ENCODE measurements around the gene KRT2. TPM values are rescaled to one million over a fixed set of nuclear protein-coding genes. Genes with fewer than 3 reads are reported as not detected.

The KRT2 gene
- polyA plus RNA-seq, 1 experiment, result not detected

- TF ChIP-seq CTCF (IDR thresholded peaks at IDR 0.05; ENCODE audit: low read depth, low read length), result 0 out of 2 replicates have a peak, but pooled peaks have one; percentile 18
- H3K9me3 ChIP-seq (ENCODE audit: control insufficient read depth, insufficient read depth, low read length), result no peaks in the 10 kb centered on the region; the same call in 1 of the 2 replicates
- POLR2A ChIA-PET, result no interaction called here
- H3K27me3 ChIP-seq (ENCODE audit: control insufficient read depth, insufficient read depth, low read length), result peaks cover 39% of the 10 kb centered on the region
- H3K27ac ChIP-seq (ENCODE audit: low read depth, low read length), result no peak overlapping the region
- no peak overlapping the region for H3K4me3 ChIP-seq (ENCODE audit: low read depth, low read length)
- DNase-seq (ENCODE audit: low read depth, low spot score), result no peak
- CTCF ChIA-PET, result interaction anchor here (1.4 kb wide), 1 partner anchor 178 kb away, joined by 5 read pairs; no protein-coding TSS in a partner anchor
Observed at GRCh38 chr12:52692254-52692653, 40.2 kb upstream of the KRT2 start.

GRCh38 chr12:52691841-52692150 lies 39.8 kb upstream of the KRT2 start:
- Histone ChIP-seq H3K27me3 (ENCODE audit: control insufficient read depth, insufficient read depth, low read length) (peaks cover 39% of the 10 kb centered on the region), H3K27ac (ENCODE audit: low read depth, low read length) (no peak overlapping the region), H3K4me3 (ENCODE audit: low read depth, low read length) (no peak overlapping the region), H3K9me3 (ENCODE audit: control insufficient read depth, insufficient read depth, low read length) (no peaks in the 10 kb centered on the region; the same call in 1 of the 2 replicates)
- no peak for TF ChIP-seq CTCF (IDR thresholded peaks at IDR 0.05; ENCODE audit: low read depth, low read length)
- POLR2A ChIA-PET, result no interaction called here
- DNase-seq (ENCODE audit: low read depth, low spot score), result no peak
- CTCF ChIA-PET, result interaction anchor here (0.6 to 0.8 kb wide), 2 partner anchors 172 to 290 kb away, joined by 3 read pairs; no protein-coding TSS in a partner anchor

- Histone ChIP-seq H3K27me3 (ENCODE audit: control insufficient read depth, insufficient read depth, low read length) (peaks cover 39% of the 10 kb centered on the region), H3K4me3 (ENCODE audit: low read depth, low read length) (no peak overlapping the region), H3K27ac (ENCODE audit: low read depth, low read length) (no peak overlapping the region), H3K9me3 (ENCODE audit: control insufficient read depth, insufficient read depth, low read length) (no peaks in the 10 kb centered on the region; the same call in 1 of the 2 replicates)
- no peak for TF ChIP-seq CTCF (IDR thresholded peaks at IDR 0.05; ENCODE audit: low read depth, low read length)
- POLR2A ChIA-PET, result no interaction called here
- CTCF ChIA-PET, result interaction anchor here (0.6 to 0.8 kb wide), 2 partner anchors 173 to 290 kb away, joined by 3 read pairs; no protein-coding TSS in a partner anchor
- DNase-seq (ENCODE audit: low read depth, low spot score), result no peak
Observed at GRCh38 chr12:52691076-52691840, 39.2 kb upstream of the KRT2 start.

DNA sequence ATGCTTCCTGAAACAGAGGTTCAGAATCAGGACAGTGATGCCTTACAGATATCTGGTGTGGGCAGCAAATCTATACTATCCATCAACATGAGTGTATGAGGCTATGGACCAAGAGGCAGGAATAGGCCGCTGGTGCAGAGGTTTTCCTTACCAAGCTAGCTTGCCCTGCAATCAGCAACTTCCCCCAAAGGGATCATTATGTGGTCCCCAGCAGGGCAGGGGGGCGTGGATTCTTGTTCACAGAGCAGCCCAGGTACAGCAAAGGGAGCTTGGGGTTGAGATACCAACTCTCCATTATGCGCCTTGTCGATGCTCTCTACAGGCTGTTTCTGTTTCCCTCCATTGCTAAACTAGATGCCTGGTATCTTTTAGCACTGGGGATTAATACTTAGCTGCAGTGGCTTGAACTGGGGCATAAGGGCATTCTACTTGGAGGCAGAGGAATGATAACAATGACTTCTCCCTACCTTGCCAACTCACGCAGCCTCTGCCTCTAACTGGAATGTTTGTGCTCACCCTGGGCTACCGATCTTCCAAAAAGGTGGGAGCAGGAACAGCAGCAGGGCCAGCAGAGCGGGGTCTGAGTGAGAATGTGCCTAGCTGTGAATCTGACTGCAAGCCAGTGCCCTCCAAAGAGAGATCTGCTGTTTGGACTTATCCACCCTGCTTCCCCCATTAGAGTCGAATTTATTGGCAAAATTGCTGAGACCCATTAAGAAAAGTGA lies 38.5 kb upstream of the KRT2 start:
- peaks cover 39% of the 10 kb centered on the region for H3K27me3 ChIP-seq (ENCODE audit: control insufficient read depth, insufficient read depth, low read length)
- no peaks in the 10 kb centered on the region; the same call in 1 of the 2 replicates for H3K9me3 ChIP-seq (ENCODE audit: control insufficient read depth, insufficient read depth, low read length)
- no peak overlapping the region for H3K27ac ChIP-seq (ENCODE audit: low read depth, low read length)
- DNase-seq (ENCODE audit: low read depth, low spot score), result no peak
- TF ChIP-seq CTCF (IDR thresholded peaks at IDR 0.05; ENCODE audit: low read depth, low read length), result no peak
- ChIA-PET POLR2A (no interaction called here), CTCF (no interaction called here)
- no peak overlapping the region for H3K4me3 ChIP-seq (ENCODE audit: low read depth, low read length)

DNA sequence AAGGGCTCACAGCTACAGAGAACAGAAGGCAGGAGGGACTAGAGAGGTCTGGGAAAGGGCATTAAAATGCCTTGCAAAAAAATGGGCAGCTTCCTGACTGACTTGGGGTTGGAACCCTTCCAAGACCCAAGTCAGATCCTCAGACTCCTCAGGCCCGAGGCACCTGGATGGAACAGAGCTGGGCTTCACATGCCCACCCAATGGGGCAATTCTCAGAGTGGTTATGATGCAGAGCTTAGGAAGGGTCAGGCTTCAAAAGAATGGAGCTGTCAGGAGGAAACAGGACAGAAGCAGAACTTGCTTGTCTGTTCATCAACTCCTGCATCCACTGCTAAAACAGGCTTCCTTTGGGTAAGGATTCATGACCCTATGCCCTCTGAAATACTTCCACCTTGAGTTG lies 37.9 kb upstream of the KRT2 start:
- ChIA-PET POLR2A (no interaction called here), CTCF (no interaction called here)
- H3K9me3 ChIP-seq (ENCODE audit: control insufficient read depth, insufficient read depth, low read length), result no peaks in the 10 kb centered on the region; the same call in 1 of the 2 replicates
- no peak overlapping the region for H3K4me3 ChIP-seq (ENCODE audit: low read depth, low read length)
- no peak for TF ChIP-seq CTCF (IDR thresholded peaks at IDR 0.05; ENCODE audit: low read depth, low read length)
- H3K27me3 ChIP-seq (ENCODE audit: control insufficient read depth, insufficient read depth, low read length), result peaks cover 41% of the 10 kb centered on the region
- no peak for DNase-seq (ENCODE audit: low read depth, low spot score)
- H3K27ac ChIP-seq (ENCODE audit: low read depth, low read length), result no peak overlapping the region
